Measurements from ENCODE around the gene FKBP1A.

FKBP1A gene

DNA sequence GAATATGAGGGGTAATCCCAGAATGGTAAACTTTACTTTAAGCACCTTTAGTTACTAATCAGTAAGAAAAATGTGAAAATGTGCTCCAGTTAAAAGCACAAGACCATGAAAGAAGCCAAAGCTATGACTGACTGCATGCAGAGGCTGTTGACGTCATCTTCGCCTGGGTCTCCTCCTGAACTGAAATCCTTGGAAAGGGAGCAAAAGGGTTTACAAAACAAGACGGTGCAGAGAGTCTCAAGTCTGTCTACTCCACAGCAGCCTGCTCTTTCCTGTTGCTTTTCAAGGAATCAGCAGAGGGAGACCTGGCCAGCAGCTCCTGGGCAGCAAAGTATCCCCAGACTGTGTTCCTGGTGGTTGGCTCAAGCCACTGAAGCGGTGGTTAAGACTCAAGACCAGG is 10.2 kb downstream of the FKBP1A start:
- no peak for DNase-seq

DNA sequence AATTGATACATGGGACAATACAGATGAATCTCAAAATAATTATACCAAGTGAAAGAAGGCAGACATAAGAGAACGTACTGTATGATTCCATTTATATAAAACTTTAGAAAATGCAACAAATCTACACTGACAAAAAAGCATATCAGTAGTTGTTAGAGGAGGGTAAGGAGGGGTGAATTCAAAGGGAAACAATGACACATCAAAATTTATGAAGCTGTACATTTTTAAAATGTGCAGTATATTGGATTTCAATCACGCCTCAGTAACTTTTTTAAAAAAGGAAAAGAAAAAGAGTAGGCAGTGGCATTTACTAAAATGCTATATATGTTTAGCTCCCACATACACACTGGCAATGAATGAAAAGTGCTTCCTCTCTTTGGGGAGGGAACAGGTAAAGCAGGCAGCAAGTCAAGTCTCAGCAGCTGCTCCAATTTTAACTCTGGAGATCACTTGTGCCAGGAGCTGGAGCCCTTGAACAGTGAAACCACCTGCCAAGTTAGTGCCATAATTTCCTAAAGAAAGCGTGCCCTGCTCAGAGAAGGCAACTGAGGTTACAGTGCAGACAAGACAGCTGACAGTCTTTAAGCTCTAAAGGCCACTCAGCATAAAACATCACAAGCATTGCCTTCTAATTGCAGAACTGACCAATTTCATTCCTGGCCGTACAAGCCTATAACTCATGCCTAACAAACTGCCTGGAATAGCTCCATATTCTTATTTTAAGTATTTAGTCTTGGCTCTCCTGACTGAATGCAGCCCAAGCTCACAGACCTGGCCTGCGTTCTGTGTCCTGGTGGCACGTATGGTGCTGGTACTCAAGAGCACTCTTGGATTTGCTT is 10.9 kb downstream of the FKBP1A start:
- no peak for DNase-seq

DNA sequence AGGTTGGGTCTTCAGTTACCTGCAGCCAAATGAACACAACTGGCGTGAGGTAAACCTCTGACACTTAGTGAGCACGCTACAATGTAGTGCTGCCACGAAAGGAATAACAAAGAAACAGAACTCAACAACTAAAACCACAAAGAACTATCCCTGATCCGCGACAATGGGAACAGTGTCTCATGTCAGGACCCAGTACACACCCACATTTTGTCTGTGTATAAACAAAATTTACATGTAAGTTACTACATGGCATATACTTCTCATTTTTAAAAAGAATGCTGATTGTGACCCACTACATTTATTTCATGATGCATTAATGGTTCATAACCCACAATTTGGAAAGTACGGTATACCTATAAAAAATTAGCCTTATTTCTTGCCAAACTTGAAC is 14.1 kb downstream of the FKBP1A start:
- DNase-seq, result no peak

DNA sequence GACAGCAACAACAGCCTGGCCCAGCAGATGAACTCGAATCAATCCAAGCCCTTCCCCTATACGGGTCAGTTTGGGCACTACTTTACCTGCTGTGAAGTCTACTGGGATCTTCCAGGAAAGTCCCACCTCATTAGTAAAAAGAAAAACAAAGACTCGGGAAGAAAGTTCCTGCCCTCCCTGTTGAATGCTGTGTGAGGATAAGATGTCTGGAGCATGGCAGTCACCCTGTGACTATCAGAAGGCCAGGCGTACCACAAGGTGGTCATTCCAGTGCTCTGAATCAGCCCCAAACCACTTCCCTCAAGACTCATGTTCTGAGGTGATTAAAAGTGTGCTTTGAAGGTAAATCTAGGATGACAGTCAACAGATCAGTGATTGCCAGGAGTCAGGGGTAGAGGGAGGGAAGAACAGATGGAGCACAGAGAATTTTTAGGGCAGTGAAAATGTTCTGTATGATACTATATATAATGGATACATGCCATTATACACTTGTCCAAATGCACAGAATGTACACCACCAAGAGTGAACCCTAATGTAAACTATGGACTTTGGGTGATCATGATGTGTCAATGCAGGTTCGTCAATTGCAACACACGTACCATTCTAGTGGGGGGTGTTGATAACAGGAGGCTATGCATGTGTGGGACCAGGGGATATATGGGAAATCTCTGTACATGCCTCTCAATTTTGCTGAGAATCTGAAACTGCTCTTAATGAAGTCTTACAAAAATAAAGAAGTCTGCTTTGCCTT is 14.7 kb downstream of the FKBP1A start:
- DNase-seq, result no peak

DNA sequence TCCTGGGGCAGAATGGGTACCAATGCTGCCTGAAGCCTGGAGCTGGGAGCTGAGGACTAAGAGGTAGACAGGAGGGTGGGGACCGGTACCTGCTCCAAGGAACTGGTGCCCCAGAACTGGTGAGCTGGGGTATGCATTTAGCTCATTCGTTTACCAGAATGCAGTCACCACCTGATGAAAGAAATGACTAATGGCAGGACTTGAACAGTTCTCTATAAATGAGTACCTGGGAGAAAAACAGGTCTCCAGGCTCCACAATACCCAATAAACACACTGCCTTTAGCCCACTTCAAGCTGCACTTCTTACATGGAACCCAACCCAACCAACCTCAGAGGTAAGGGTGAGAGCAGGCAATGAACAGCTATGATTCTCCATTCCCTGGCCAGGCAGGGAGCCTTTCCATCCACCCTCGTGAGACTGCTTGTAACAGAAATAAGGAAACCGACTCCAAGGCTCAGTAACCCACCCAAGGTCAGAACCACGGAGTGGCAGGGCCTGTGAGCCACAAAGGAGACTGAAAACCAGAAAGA is 15.4 kb downstream of the FKBP1A start:
- no peak for DNase-seq

DNA sequence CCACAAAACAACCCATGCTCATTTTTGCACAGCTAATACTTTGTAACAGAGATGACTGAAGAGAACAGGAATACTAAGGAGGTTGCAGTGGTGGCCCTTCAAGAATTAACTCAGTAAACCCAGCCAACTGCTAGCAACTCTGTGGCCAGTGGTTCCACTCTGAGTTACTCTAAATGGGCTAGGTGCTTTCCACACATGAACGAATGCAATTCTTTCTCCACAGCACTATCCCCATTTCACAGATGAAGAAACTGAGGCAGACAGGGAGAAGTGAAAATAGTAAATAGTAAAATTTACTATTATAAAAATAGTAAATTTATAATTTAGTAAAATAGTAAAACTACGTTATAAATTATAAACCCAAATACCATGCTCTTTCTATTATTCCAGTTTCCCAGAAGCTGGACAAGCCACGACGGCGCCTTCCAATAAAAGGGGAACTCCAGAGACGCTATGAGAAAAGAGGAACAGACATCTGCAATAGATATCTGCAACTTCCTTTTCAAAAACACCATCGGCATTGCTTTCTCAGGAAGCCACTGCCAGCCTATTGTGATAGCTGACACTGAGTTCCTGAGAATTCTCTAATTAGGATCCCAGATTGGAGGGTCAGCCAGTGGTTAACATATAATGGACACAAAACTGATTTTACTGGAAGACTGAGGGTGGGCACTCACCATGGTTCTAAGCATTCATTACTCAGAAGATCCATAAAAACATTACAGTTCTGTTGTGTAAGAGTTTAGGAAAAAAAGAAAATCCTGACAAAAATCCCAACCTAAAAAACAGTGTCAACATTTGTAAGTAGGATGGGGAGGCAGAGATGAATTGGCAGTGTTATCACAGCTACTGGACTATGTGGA is 16.2 kb downstream of the FKBP1A start:
- DNase-seq, result no peak

DNA sequence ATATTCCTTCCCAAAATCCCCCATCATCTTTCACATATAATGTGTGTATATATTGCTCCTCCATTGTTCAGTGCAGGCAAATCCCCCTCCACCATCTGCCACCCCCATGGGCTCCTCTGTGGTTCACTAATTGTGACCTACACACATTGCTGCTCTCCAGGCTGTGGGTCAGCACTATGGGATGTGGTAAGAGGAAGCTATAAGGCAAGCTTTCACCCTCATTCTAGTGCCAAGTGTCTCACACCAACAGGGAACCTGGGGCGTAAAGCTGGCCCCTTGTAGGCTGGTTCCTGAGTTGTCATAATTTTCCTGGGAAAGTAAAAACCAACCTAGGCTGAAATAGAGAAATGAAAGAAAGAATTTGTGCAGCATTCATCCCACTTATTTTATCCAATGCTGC is 16.8 kb downstream of the FKBP1A start:
- no peak for DNase-seq

DNA sequence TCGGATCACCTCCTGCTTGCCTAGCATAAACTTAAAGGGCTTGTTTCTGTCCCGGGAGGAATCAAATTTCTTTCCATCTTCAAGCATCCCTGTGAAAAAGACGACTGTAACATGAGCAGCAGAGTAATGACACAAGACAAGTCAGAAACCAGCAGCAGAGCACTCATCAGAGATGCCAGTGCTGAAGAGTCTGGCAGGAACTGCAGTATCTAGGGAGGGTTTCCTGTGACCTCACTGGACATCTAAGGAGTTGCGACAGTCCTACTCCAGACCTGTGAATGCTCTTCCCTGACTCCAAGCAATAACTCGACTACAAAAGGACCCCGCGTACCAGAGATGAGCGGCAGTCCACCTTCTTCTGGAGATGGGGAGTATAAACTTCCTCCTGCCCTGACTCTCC is 17.3 kb downstream of the FKBP1A start:
- DNase-seq, result no peak

DNA sequence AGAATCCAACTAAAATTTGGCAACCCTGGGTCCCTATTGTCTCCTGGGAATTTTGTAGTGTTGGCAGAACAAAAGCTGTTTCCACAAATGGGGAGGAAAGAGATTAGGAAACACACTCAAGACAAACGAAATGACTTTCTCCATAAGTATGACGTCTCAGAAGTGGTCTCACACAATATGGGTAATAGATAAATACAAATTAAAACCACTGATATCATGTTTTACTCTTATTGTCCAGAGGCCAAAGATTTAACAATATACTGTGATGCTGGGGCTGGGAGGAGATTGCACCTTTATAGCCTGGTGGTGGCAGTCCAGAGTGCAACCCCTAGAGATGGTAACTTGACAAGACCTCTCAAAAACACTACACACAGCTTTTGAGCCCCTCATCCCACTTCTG is 18.6 kb downstream of the FKBP1A start:
- no peak for DNase-seq

DNA sequence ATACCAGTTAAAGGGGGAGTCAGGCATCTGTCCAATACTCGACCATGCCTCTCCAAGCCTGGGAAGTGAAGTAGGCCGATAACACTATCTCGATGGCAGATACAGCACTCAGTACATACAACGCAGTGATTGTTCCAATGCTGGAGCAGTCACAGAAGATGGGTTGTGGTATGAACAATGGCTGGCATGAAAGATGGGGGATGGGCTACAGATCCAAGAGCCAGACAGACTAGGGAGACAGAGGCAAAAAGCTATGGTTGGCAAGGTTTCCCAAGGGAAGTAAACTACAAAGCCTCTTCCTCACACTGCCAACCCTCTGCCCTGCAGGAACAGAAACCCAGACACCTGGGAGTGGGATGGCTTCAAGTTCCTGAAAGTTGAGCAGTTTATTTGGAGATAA is 19.2 kb downstream of the FKBP1A start:
- DNase-seq, result no peak

DNA sequence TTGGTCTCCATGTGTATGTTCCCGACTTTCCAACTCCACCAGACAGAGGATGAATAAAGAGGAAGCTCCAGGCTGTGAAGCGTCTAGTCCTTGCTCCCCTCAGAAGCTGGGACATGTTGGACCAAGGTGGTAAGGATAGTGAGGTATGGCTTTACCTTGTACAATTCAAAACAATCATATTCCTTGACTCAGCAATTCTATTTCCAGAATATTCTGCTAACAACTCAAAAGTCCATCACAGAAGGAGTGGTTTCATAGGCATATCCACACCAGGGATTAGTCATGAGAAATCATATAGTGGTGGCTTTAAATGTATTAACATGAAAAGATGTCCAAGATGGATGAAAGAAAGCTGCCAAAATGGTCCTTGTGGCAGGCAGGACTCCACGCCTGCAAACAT is 19.8 kb downstream of the FKBP1A start:
- DNase-seq, result no peak

DNA sequence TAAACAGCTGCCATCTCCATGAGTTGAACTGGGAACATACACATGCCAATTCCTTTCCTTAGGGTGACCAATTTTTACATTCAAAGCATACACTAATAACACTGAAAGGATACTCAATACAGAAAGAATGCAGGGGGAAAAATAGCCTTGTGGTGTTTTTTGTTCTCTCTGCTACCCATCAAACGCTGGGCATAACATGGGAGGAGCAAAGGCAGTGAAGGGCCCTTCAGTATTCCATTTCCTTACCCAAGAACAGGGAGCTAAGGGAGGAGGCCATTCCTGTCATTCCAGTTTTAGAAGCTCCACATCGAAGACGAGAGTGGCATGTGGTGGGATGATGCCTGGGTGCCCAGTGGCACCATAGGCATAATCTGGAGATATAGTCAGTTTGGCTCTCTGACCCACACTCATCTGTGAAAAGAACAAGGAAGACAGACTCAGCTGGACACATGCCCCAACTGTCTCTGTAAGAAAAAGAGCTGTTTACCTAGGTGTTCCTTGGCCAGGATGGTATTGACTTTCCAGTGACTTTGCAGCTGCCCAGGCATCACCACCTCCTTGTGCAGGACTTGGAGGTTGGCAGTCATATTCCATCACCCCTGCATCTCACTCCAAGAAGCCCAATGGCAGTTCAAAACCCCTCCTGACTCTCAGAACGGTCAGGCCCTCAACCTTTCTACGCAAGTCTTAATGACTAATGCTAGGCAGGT is 20.9 kb downstream of the FKBP1A start:
- no peak for DNase-seq

DNA sequence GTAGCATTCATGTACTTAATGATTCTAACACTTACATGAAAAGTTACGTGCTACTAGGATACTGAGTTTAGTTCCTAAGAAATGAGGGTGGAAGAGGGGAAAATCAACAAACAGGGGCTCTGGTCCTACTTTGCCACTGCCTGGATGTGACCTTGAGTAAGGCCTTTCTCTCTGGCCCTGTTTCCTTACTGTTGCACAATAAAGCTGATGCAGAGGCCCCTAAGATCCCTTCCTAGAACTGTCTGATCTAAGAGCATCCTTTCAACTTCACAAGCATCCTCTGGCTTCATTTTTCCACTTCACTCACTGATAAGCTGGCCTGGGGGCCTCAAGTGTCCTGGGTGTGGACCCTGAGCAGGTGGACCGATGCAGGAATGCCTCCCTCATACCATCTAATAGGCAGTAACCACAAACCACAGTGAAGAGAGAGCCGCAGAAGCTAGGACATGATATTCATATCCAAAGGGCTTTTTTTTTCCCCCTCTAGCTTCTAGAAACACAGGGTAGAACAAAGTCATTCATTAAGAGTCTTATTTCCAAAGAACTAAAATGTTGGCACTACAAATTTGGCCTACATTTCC is 21.6 kb downstream of the FKBP1A start:
- DNase-seq, result no peak

DNA sequence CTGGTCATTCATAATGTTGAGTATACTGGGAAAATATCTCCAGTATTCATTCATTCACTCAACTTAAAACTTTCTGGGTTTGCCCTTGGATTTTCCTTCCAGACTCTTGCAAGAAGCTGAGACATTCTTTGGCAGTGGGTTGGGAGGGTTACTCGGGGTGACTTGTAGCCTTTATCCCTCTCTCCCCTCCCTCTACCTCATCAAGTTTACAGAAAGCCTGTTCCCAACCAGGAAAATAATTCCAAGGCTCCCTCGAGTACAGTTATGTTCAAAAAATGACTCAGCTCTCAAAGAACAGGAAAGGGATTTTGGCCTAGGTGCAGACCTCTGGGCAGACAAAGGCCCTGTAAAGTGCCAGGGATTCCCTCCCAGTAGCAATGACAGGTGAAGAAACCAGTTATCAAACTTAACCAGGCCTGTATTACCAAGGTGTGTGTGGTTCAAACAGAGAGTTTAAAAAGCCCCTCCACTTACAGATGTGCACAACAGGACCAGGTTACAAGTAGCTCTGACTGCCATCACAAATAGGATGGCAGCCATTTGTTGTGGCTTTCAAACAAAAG is 22.2 kb downstream of the FKBP1A start:
- no peak for DNase-seq

DNA sequence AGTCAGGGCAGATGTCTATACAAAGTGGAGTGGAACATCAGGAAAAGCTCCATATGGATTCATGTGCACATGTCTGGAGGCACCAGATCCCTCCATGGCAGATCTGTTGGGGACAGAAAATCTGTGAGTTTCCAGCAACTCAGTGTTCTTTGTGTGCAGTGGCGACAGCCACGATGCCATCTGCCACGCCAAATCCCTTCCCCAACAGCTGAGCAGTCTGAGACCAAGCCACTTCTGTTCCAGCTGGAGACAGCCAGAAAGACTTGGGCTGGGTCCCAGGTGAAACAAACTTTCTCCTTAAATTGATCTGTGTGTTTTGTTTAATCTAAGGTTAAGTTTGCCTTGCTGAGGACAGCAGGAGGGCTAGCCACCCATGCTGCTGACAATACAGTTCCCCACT is 22.9 kb downstream of the FKBP1A start:
- DNase-seq, result no peak

DNA sequence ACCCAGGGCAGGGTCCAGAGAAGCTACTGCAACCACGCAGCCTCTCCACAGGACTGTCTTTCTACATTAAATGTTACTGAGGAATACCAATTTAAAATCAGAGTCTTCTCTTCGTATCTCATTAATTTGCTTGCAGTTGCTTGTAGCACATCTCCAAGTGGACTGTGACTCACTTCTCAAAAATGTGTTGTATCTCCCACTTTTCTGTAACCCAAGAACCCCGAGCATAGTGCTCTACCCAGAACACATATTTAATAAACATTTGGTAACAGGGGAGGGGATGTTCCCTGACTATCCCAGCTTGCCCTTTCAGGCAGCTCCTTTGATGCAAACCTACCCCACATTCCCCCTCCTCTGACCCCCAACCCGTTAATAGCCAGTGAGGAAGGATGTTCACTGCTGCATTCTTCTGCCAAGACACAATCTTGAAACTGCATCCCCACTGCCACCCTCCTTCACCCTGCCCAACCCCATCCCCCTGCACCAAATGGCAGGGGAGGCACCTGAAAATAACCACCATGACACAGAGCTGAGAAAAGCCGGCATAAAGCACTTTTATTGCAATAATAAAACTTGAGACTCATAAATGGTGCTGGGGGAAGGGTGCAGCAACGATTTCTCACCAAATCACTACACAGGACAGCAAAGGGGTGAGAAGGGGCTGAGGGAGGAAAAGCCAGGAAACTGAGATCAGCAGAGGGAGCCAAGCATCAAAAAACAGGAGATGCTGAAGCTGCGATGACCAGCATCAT is 24.2 kb downstream of the FKBP1A start:
- no peak for DNase-seq

DNA sequence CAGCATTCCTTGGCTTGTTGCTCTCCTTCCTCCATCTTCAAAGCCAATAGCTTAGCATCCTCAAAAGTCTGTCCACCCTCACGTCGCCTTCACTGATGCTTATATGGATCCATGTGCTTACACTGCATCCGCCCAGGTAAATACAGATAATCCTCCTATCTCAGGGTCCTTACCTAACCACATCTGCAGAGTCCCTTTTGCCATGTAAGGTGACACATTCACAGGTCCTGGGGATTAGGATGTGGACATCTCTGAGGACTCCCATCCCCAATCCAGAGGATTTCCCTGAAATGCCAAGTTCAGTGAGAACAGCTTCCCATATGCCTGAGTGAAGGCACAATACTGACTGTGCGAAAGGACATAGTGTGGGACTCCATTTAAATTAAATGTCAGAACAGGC is 25.4 kb downstream of the FKBP1A start:
- DNase-seq, result no peak

DNA sequence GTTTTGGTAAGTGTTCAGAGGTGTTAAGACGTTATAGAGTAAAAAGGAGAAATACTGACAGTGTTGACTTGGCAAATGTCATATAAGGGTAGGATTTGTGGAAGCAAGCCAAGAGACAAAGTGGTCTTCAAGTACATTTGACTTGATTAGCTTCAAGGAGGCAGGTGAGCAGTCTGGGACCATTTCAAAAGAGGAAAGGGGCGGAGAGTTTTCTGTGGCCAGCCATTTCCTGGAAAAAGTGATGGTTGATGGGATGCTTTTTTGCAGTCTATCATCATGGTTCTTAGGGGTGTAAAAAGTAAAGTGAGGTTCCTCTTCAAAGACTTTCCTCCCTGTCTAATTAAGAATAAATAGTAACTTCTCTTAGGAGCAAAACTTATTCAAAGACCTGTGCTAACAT is 28.7 kb downstream of the FKBP1A start:
- DNase-seq, result no peak

DNA sequence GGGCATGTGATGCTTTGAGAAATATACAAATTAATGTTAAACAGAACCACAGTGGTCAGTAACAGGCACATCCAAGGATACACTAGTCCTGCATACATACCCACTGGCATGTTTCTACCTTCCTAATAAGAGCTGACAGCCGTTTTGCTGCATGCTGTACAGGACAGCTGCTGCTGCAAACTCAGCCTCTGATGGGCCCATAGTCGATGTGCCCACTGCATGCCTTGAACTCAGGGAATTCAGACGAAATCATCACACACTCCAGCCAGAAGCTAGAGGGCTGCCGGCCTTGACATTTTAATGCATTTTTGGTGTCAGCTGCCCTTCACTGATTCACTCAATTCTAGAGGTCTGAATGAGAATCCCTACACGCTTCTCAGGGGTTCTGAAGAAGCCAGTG is 29.3 kb downstream of the FKBP1A start:
- no peak for DNase-seq

DNA sequence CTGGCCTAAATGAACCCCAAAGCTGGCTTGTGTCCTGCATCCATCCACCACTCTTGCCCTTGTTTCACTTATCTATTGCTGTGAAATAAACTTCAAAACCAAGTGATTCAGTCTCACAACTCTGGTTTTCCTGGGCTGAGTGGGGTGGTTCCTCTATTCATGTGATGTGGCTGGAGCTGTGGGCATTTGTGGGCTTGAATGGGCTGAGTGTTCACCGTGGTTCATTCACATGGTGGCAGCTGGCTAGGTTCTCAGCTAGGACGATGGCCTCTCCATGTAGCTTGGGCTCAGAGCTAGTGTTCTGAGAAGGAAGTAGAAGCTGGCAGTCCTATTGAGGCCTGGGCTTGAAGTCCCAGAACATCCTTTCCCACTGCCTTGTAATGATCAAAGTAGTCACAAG is 30.4 kb downstream of the FKBP1A start:
- no peak for DNase-seq
